HCT116 (cell line): Measurements from ENCODE around the gene DCST2. TPM values are rescaled to one million over a fixed set of nuclear protein-coding genes. Genes with fewer than 3 reads are reported as not detected.

ENCODE experiments used
- ATAC-seq: fragments of 200-7000 bp; cut with Tn5 transposase; 2 replicates; pipeline ENCODE4 v1.9.1; 2020; ENCODE audit warnings: mild to moderate bottlenecking, moderate library complexity
- BruUV-seq: library from RNA; stranded (reverse); fragments of 400-500 nt; replicated peaks from 2 replicates; lab custom pipeline; 2021; lab: Mats Ljungman, UMichigan
- CTCF ChIA-PET: fragments of 300-600 bp; sonication (Branson Sonifier 250); formaldehyde crosslinking; loops from one replicate; lab custom pipeline; 2021; ENCODE audit warnings: antibody characterized with exemption; lab: Charles Lee
- POLR2A ChIA-PET: fragments of 300-600, 350-600 bp; sonication (Branson Sonifier 250); formaldehyde crosslinking; loops from one replicate; lab custom pipeline; 2021; ENCODE audit warnings: antibody characterized with exemption; lab: Charles Lee
- RAD21 ChIA-PET, 2 experiments: fragments of 300-600 bp; sonication (Branson Sonifier 250); formaldehyde crosslinking; loops; one replicate each; lab custom pipeline; 2023; ENCODE audit warnings: low total read pairs in 2 of 2; ENCODE audit not compliant: uncharacterized antibody in 2 of 2, unreplicated experiment in 2 of 2, low non-redundant PET in 1 of 2; lab: Charles Lee
- DNase-seq: peaks from one replicate; pipeline ENCODE4 v3.0.0-alpha.2; 2010; ENCODE audit warnings: low read depth, low spot score
- H2AFZ ChIP-seq: fragments of 200-600 bp; shearing (Covaris generic), sonication (generic); 2 replicates; pipeline ENCODE4 v1.6.1; 2017; ENCODE audit warnings: low read depth, mixed run types, mixed read lengths, antibody characterized with exemption, low read length; ENCODE audit not compliant: poor library complexity, severe bottlenecking
- H3K27ac ChIP-seq: 2 replicates; pipeline ENCODE4 v1.5.1; 2012; ENCODE audit warnings: low read depth, low read length
- H3K27me3 ChIP-seq: fragments of 200-600 bp; sonication (generic); 2 replicates; pipeline ENCODE4 v1.6.1; 2016; ENCODE audit warnings: mixed run types, low read length, mixed read lengths; ENCODE audit not compliant: insufficient read depth
- H3K36me3 ChIP-seq, 2 experiments: fragments of 200-500 bp in 1 of 2; fragments of 200-600 bp in 1 of 2; sonication (Bioruptor generic) in 1 of 2; sonication (generic) in 1 of 2; 2 replicates each; pipeline versions ENCODE4 v1.5.1 to v1.6.1; 2014 to 2016; ENCODE audit warnings: low read length in 2 of 2, inconsistent platforms in 1 of 2, mixed read lengths in 1 of 2, mixed run types in 1 of 2; ENCODE audit not compliant: insufficient read depth in 2 of 2, control insufficient read depth in 1 of 2
- H3K4me1 ChIP-seq, 2 experiments: fragments of 200-600 bp in 1 of 2; sonication (generic) in 1 of 2; 2 replicates each; pipeline versions ENCODE4 v1.5.1 to v1.6.1; 2012 to 2017; ENCODE audit warnings: low read length in 2 of 2, inconsistent platforms in 1 of 2, mild to moderate bottlenecking in 1 of 2, mixed read lengths in 1 of 2, mixed run types in 1 of 2, moderate library complexity in 1 of 2; ENCODE audit not compliant: insufficient read depth in 2 of 2, control insufficient read depth in 1 of 2
- H3K4me2 ChIP-seq: fragments of 200-600 bp; sonication (generic); 2 replicates; pipeline ENCODE4 v1.6.1; 2017; ENCODE audit warnings: mixed run types, low read length, mixed read lengths
- H3K4me3 ChIP-seq, 2 experiments: fragments of 200-600 bp in 1 of 2; sonication (generic) in 1 of 2; replicated peaks in 1 of 2; 2 replicates each; pipeline ENCODE4 v1.5.1; 2011 to 2016; ENCODE audit warnings: low read length in 2 of 2, control low read depth in 1 of 2, low read depth in 1 of 2, mild to moderate bottlenecking in 1 of 2, mixed read lengths in 1 of 2, mixed run types in 1 of 2
- H3K79me2 ChIP-seq: fragments of 200-600 bp; sonication (generic); 2 replicates; pipeline ENCODE4 v1.6.1; 2017; ENCODE audit warnings: mild to moderate bottlenecking, mixed run types, low read length, moderate library complexity, mixed read lengths; ENCODE audit not compliant: insufficient read depth
- H3K9ac ChIP-seq: fragments of 200-600 bp; sonication (generic); 2 replicates; pipeline ENCODE4 v1.6.1; 2016; ENCODE audit warnings: low read length, mixed read lengths
- H3K9me2 ChIP-seq: fragments of 200-600 bp; sonication (generic), shearing (Covaris generic); 2 replicates; pipeline ENCODE4 v1.6.1; 2017; ENCODE audit warnings: mixed run types, mild to moderate bottlenecking, moderate library complexity; ENCODE audit not compliant: insufficient read depth
- H3K9me3 ChIP-seq, 2 experiments: fragments of 200-500 bp in 1 of 2; fragments of 200-600 bp in 1 of 2; sonication (Bioruptor generic) in 1 of 2; sonication (generic) in 1 of 2; 2 replicates each; pipeline ENCODE4 v1.6.1; 2014 to 2017; ENCODE audit warnings: low read length in 2 of 2, mixed read lengths in 2 of 2, inconsistent platforms in 1 of 2, low read depth in 1 of 2, mild to moderate bottlenecking in 1 of 2, mixed run types in 1 of 2, moderate library complexity in 1 of 2; ENCODE audit not compliant: control insufficient read depth in 1 of 2, insufficient read depth in 1 of 2
- H4K20me1 ChIP-seq: fragments of 200-600 bp; sonication (generic), shearing (Covaris generic); 2 replicates; pipeline ENCODE4 v1.6.1; 2017; ENCODE audit warnings: mixed run types, mild to moderate bottlenecking, moderate library complexity; ENCODE audit not compliant: insufficient read depth
- CBX3 ChIP-seq: IDR thresholded peaks from 2 replicates; pipeline ENCODE4 v1.6.1; 2012; ENCODE audit warnings: low read depth
- CEBPB ChIP-seq: IDR thresholded peaks from 2 replicates; pipeline ENCODE4 v1.6.1; 2012; ENCODE audit warnings: low read depth
- CTCF ChIP-seq, 3 experiments: fragments of 200-600 bp in 1 of 3; sonication (generic) in 1 of 3; IDR thresholded peaks in 2 of 3; conservative IDR thresholded peaks in 1 of 3; 2 replicates each; pipeline ENCODE4 v1.5.1; 2012 to 2017; ENCODE audit warnings: low read depth in 2 of 3, low read length in 2 of 3, antibody characterized with exemption in 1 of 3, borderline replicate concordance in 1 of 3, control low read depth in 1 of 3, mild to moderate bottlenecking in 1 of 3, mixed read lengths in 1 of 3, mixed run types in 1 of 3, moderate library complexity in 1 of 3; ENCODE audit not compliant: insufficient read depth in 1 of 3
- EZH2 ChIP-seq: fragments of 200-600 bp; sonication (generic); IDR thresholded peaks from 2 replicates; pipeline ENCODE4 v1.6.1; 2017; ENCODE audit warnings: antibody characterized with exemption, mixed run types
- FOSL1 ChIP-seq: IDR thresholded peaks from 2 replicates; pipeline ENCODE4 v1.6.1; 2012; ENCODE audit warnings: low read depth
- JUND ChIP-seq: IDR thresholded peaks from 2 replicates; pipeline ENCODE4 v1.6.1; 2012
- POLR2A ChIP-seq: IDR thresholded peaks from 2 replicates; pipeline ENCODE4 v1.7.0; 2011; ENCODE audit warnings: borderline replicate concordance; ENCODE audit not compliant: insufficient read depth, insufficient read length; ENCODE audit errors: extremely low read depth
- RAD21 ChIP-seq: IDR thresholded peaks from 2 replicates; pipeline ENCODE4 v1.6.1; 2012; ENCODE audit warnings: low read depth, mild to moderate bottlenecking
- SRF ChIP-seq: IDR thresholded peaks from 2 replicates; pipeline ENCODE4 v1.6.1; 2012; ENCODE audit warnings: low read depth
- TCF7L2 ChIP-seq: IDR thresholded peaks from 2 replicates; pipeline ENCODE4 v1.7.0; 2011; ENCODE audit warnings: borderline replicate concordance, inconsistent platforms; ENCODE audit not compliant: insufficient read depth, insufficient read length; ENCODE audit errors: extremely low read depth
- ZFX ChIP-seq: fragments of 450-650 bp; IDR thresholded peaks from 2 replicates; pipeline ENCODE4 v1.6.1; 2017
- intact Hi-C: fragments of 100-400 bp; cut with micrococcal nuclease; formaldehyde crosslinking; loops from 2 replicates; pipeline ENCODE4 v1.10.0; 2022
- total RNA-seq: library from RNA; stranded (reverse); gene quantifications from one replicate; pipeline ENCODE4 v1.2.1, GENCODE V29; 2021; ENCODE audit not compliant: unreplicated experiment
- TF ChIP-seq, protein P1 (sequence below): IDR thresholded peaks from 2 replicates; pipeline ENCODE4 v1.6.1; 2011; ENCODE audit warnings: mild to moderate bottlenecking, low read length, moderate library complexity; ENCODE audit not compliant: insufficient replicate concordance; ENCODE audit errors: extremely low read depth
- TF ChIP-seq, protein P2 (sequence below): IDR thresholded peaks from 2 replicates; pipeline ENCODE4 v1.6.1; 2012
- TF ChIP-seq, protein P3 (sequence below): IDR thresholded peaks from 2 replicates; pipeline ENCODE4 v1.6.1; 2012

Gene DCST2
- total RNA-seq, 1 experiment from 2014 or later, result 2.0 TPM

GRCh38 chr1:155043301-155043702 is 9.7 kb upstream of the DCST2 start:
- TF ChIP-seq JUND (no peak), EZH2 (no peak), SRF (no peak), CBX3 (no peak), TCF7L2 (no peak), CTCF (IDR thresholded peaks at IDR 0.05 in 2 of 3, conservative IDR thresholded peaks at IDR 0.05 in 1 of 3; ENCODE audit: borderline replicate concordance in 1 of 3, insufficient read depth in 1 of 3, low read depth in 2 of 3, low read length in 2 of 3) (no peak), ZFX (no peak), CEBPB (no peak), RAD21 (no peak), POLR2A (no peak), FOSL1 (no peak)
- TF ChIP-seq, protein P1, sequence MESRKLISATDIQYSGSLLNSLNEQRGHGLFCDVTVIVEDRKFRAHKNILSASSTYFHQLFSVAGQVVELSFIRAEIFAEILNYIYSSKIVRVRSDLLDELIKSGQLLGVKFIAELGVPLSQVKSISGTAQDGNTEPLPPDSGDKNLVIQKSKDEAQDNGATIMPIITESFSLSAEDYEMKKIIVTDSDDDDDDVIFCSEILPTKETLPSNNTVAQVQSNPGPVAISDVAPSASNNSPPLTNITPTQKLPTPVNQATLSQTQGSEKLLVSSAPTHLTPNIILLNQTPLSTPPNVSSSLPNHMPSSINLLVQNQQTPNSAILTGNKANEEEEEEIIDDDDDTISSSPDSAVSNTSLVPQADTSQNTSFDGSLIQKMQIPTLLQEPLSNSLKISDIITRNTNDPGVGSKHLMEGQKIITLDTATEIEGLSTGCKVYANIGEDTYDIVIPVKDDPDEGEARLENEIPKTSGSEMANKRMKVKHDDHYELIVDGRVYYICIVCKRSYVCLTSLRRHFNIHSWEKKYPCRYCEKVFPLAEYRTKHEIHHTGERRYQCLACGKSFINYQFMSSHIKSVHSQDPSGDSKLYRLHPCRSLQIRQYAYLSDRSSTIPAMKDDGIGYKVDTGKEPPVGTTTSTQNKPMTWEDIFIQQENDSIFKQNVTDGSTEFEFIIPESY, result no peak
- TF ChIP-seq, protein P2, sequence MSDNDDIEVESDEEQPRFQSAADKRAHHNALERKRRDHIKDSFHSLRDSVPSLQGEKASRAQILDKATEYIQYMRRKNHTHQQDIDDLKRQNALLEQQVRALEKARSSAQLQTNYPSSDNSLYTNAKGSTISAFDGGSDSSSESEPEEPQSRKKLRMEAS, result no peak
- TF ChIP-seq, protein P3, sequence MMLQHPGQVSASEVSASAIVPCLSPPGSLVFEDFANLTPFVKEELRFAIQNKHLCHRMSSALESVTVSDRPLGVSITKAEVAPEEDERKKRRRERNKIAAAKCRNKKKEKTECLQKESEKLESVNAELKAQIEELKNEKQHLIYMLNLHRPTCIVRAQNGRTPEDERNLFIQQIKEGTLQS, result no peak
- ChIA-PET POLR2A (interaction anchor here (0.6 to 1.5 kb wide), 2 partner anchors 18 to 41 kb away, joined by 4 read pairs; no protein-coding TSS in a partner anchor), RAD21 (no interaction called here), CTCF (interaction anchor here (1.4 to 4.0 kb wide), 3 partner anchors 26 to 42 kb away, joined by 3 to 32 read pairs (median 24); no protein-coding TSS in a partner anchor)
- no TSS peak for BruUV-seq
- no peaks in the 10 kb centered on the region for H3K27me3 ChIP-seq
- no peak overlapping the region for H3K4me3 ChIP-seq
- peaks cover 9 to 24% of the 10 kb centered on the region in 2 experiments for H3K4me1 ChIP-seq
- no peaks in the 10 kb centered on the region for H3K36me3 ChIP-seq
- no peak overlapping the region for H3K4me2 ChIP-seq
- H3K9me3 ChIP-seq, result no peaks in the 10 kb centered on the region
- DNase-seq (no peak), ATAC-seq (no peak)
- H3K27ac ChIP-seq, result no peak overlapping the region
- no peak overlapping the region for H3K9ac ChIP-seq
- no peaks in the 10 kb centered on the region for H4K20me1 ChIP-seq
- no peaks in the 10 kb centered on the region for H3K9me2 ChIP-seq
- intact Hi-C loops, result no loop called here
- H2AFZ ChIP-seq, result no peak overlapping the region
- H3K79me2 ChIP-seq, result no peaks in the 10 kb centered on the region
